GM19452 (cell line): Measurements from ENCODE around the gene TTC21A.
"Not testable (repeated sequence)": the region's sequence is repeated elsewhere in the genome, so short reads cannot be mapped to it uniquely, and the experiment has no call there.

Experiments
- ATAC-seq: cut with Tn5 transposase; IDR thresholded peaks from one replicate; pipeline ENCODE4 v1.9.1; 2021; ENCODE audit not compliant: unreplicated experiment

Gene TTC21A

DNA sequence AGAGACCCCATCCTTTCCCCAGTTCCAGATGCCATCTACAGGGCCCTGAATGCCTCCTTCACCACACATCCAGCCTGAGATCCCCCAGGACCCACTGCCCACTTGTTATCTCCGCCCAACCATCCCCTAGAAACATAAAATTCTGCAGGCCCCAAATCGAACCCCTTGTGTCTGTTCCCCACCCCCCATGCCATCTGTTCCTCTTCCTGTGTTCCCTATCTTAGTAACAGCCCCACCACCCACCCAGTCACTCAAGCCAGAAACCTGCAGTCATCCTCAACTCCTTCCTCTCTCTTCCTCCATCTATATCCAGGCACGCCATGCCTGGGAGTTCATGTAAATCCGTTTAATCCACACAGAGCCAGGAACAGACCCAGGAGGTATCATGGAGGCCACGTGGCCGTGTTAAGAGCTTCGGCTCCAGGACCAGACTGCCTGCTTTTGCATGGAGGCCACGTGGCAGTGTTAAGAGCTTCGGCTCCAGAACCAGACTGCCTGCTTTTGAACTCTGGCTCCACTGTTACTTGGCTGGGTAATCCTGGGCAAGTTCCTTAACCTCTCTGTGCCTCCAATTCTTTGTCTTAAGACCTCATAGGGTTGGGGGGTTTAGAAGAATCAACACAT lies 41.1 kb downstream of the TTC21A start:
- ATAC-seq, result no peak

- ATAC-seq, result no peak
These were observed 41.6 kb downstream of the TTC21A start for GRCh38 chr3:39149059-39149455.

- no peak for ATAC-seq
These were observed 42.1 kb downstream of the TTC21A start for GRCh38 chr3:39149498-39150147.

GRCh38 chr3:39150148-39150802 lies 42.8 kb downstream of the TTC21A start:
- ATAC-seq, result no peak

DNA sequence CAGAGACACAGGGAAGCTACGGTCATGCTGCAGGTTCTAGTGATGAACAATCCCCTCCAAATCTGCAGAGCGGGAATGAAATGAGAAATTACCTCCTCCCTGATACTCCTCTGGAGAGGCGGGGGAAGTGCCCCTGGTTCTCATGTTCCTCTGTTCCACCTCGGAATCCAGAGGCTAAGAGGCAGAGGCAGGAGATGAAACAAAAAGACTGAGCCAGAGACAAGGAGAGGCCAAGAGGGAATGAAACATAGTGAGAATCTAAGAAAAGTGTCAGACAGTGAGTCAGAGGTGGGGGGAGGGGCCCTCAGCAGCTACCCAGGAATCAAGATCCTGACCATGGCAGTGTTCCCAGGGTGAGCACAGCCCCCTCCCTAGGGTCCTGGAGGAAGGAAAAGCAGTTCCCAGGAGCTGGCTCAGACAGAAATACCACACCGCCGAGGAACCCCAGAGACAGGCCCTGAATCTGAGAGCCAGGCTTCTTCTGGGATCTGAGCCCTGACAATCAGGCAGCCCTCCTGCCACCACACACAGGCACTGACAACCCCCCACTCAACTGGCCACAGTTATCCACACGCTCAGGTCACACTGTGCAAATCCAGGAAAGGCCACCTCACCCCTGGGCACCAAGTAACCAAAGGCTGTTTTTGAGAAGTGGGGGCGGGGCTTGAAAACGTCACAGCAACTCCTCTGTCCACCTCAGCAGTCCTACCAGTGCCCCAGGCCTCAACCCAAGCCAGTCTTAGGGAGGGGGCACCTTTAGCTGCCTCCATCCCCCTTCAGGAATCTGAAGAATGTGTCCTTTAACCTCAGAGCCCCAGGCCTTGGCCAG lies 43.5 kb downstream of the TTC21A start:
- ATAC-seq, result no peak

DNA sequence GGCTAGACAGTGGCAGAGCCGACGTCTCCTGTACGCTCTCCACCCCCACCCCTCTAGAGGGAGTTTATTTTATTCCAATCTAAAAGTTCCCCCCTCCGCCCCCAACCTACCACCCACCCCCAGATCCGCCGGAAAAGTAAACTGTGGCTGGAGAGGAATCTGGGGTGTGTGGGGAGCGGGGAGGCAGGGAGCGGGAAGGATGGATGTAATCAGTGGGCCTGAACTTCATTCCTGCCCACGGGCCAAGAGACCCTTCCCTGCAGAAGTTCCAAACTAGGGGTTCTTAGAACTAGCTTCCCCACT lies 46.4 kb downstream of the TTC21A start:
- ATAC-seq, result no peak

DNA sequence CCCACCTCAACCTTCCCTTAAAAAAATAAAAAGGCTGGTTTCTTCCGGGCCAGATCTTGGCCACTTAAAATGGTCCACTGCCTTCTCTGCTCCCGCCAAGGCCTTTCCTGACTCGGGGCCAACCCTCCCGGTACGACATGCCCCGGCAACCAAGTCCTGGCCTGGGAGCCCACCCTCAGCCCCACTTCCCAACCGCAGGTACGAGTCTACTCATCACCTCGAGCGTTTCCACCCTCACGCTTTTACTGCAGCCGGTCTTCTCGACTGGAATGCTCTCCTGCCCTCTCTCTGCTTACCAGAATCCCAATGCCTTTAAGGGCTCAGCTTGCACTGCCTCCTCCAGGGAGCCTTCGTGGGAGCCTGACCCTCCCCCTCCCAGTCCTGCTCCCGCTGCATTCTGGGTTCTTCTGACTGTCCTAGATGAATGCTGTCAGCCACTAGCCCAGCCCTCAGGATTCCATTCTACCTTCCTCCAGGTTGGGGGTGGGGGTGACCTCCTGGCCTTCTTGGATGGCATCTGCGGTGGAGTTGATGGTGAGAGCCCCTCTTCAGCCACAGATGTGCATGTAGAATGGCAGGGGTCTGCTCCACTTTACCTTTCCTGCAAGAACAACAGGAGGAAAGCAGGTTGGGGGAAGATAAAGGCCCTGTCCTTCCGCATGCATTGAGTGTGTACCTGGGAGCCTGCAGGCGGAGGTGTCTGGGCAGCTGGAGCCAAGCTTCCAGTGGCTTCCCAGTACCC lies 47.0 kb downstream of the TTC21A start:
- ATAC-seq, result no peak

DNA sequence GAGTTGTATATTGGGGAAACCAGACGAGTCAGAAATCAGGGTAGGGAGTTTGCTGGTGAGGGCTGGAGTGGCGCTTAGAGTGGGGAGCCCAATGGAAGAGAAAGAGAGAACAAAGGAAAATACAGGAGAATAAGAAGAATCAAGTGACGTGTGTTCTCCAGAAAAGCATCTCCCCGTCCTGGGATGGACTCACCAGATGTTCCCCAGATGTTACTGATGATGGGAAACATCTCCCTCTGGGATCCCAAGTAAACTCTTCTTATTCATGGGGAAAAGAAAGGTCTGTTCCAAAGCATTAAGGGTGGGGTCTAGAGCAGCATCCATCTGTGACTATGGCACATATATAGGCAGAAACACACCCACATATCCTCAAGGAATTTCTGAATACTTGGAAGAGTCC lies 48.9 kb downstream of the TTC21A start:
- ATAC-seq, result no peak

DNA sequence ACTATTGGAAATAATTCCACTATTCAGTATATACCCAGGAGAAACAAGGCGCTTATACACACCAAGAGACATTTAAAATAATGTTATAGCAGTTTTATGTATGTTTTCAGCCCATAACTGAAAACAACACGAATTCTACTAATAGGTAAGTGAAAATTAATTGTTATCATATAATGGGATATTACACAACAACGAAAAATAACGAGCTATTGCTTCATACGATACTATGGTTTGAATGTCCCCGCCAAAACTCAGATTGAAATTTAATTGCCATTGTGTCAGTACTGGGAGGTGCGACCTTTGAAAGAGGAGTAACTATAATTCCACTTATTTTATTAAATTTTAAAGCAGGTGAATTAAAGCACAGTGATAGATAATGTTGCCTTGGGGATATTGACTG lies 49.9 kb downstream of the TTC21A start:
- ATAC-seq, result no peak

GRCh38 chr3:39158148-39158715 lies 50.8 kb downstream of the TTC21A start:
- no peak for ATAC-seq

GRCh38 chr3:39164414-39164813 lies 56.9 kb downstream of the TTC21A start:
- no peak for ATAC-seq

DNA sequence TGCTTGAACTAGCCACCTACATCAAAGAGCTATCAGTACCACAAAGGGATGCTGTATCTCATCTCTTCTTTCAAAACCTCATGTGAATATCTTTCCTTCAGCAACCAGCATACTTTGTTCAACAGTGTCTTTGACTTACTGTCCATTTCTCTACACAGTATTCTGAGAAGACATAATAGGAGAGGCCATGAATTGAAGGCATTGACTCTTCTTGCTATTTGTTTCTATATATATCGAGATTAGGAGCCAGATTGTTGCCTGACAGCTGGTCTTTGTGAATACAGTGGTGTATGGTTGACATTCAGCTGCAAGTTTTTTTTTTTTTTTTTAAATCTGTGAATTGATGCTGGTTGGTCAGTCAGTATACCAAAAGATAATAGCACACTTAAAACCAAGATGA lies 58.0 kb downstream of the TTC21A start:
- ATAC-seq, result no peak

DNA sequence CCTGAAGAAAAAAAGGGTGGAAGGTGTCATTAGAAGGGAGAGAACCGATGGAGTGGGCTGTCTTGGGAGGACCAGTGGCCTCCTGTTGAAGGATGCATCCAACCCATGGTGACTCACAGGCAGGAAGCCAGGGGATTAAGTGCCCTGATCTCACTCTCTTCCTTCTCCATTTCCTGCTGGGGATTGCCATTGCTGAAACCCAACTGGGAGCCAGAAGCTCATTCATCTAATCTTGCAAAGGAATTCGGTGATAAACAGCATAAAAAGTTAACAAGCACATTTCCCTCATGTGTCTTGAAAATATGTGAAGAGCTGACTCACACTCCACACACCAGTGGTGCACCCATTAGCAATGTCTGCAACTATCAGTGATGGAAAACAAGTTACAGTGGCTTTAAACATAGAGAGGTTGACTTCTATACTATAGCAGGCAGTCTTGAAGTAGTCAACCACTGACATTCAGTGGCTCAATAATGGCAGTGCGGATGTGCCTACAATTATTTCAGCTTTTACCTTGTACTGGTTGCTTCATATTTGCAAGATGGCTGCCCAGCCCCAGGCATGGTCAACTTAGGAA lies 58.7 kb downstream of the TTC21A start:
- no peak for ATAC-seq

DNA sequence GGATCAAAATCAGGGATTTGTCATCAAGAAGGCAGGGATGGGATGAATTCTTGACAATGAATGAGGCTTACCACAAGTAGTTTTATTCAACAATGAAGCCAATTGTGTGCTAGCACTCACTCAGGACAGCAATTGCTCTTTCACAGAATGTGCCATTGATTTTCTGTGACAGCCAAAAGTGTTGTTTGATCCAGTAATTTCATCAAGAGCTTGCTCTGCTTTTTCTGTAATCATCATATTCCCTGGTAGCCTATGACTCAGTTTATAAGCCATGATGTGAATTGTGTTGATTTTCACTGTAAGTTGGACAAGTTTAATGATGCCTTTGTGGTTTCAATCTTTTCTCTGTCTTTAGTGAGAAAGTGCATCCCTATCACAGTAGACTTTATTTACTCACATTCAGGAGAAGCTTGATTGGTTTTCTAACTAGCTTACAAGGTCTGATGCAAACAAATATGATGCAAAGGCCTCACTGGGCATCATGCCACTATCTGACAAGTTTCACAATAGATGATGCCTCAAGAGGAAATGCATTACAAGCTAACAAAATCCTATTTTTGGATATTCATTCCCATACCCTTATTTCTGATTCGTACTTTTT lies 59.6 kb downstream of the TTC21A start:
- no peak for ATAC-seq

GRCh38 chr3:39168156-39168780 lies 60.8 kb downstream of the TTC21A start:
- no peak for ATAC-seq

- ATAC-seq, result no peak
These were observed 62.2 kb downstream of the TTC21A start for GRCh38 chr3:39169712-39170111.

DNA sequence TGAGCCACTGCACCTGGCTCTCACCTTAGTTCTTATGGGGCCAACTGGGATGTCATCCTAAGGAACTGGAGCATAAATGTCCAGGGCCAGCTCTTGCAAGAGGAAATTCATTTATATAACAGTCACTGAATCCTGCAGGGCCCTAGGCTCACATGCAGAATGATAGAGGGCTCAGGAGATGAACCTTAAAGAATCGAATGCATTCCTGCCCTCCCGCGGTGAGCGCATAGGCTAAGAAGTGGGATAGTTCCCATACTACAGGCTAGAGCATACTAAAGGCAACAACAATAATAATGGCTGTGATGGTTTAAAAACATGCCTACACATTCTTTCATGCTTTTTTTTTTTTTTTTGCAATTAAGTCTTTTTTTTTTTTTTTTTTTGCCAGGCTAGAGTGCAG lies 63.0 kb downstream of the TTC21A start:
- ATAC-seq, result no peak

DNA sequence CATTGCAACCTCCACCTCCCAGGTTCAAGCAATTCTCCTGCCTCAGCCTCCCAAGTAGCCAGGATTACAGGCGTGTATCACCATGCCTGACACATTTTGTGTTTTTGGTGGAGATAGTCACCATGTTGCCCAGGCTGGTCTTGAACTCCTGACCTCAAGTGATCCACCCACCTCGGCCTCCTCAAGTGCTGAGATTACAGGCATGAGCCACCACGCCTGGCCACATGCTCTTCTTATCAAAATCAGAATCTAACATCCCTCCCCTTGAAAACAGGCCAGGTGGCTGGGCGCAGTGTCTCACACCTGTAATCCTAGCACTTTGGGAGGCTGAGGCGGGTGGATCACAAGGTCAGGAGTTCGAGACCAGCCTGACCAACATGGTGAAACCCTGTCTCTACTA lies 63.4 kb downstream of the TTC21A start:
- not testable (repeated sequence) for ATAC-seq

GRCh38 chr3:39171860-39172259 lies 64.4 kb downstream of the TTC21A start:
- no peak for ATAC-seq
